GM18870 (cell line): Measurements from ENCODE around the gene ADARB2.

Source experiments
- ATAC-seq: cut with Tn5 transposase; IDR thresholded peaks from one replicate; pipeline ENCODE4 v1.9.1; 2021; ENCODE audit warnings: moderate library complexity; ENCODE audit not compliant: unreplicated experiment

ADARB2 gene

GRCh38 chr10:1509011-1509530 is 228.3 kb downstream of the ADARB2 start:
- ATAC-seq, result no peak

GRCh38 chr10:1508096-1508495 is 229.2 kb downstream of the ADARB2 start:
- no peak for ATAC-seq

GRCh38 chr10:1507436-1507835 is 229.9 kb downstream of the ADARB2 start:
- no peak for ATAC-seq

- ATAC-seq, result no peak
Observed at GRCh38 chr10:1504940-1505339, 232.4 kb downstream of the ADARB2 start.

- no peak for ATAC-seq
Observed at GRCh38 chr10:1504286-1504685, 233.0 kb downstream of the ADARB2 start.

GRCh38 chr10:1502451-1502850 is 234.9 kb downstream of the ADARB2 start:
- no peak for ATAC-seq

- ATAC-seq, result no peak
Observed at GRCh38 chr10:1499359-1499957, 237.9 kb downstream of the ADARB2 start.

GRCh38 chr10:1498746-1499358 is 238.5 kb downstream of the ADARB2 start:
- no peak for ATAC-seq

- no peak for ATAC-seq
Observed at GRCh38 chr10:1495915-1496517, 241.3 kb downstream of the ADARB2 start.

- ATAC-seq, result no peak
Observed at GRCh38 chr10:1492641-1493040, 244.7 kb downstream of the ADARB2 start.

GRCh38 chr10:1491901-1492300 is 245.4 kb downstream of the ADARB2 start:
- ATAC-seq, result no peak

GRCh38 chr10:1489801-1490200 is 247.5 kb downstream of the ADARB2 start:
- ATAC-seq, result no peak

GRCh38 chr10:1488970-1489548 is 248.3 kb downstream of the ADARB2 start:
- no peak for ATAC-seq

GRCh38 chr10:1486841-1487687 is 250.3 kb downstream of the ADARB2 start:
- no peak for ATAC-seq

- no peak for ATAC-seq
Observed at GRCh38 chr10:1485357-1485756, 252.0 kb downstream of the ADARB2 start.

- no peak for ATAC-seq
Observed at GRCh38 chr10:1483826-1484225, 253.5 kb downstream of the ADARB2 start.

- ATAC-seq, result no peak
Observed at GRCh38 chr10:1483246-1483645, 254.1 kb downstream of the ADARB2 start.

GRCh38 chr10:1477578-1477977 is 259.7 kb downstream of the ADARB2 start:
- no peak for ATAC-seq

GRCh38 chr10:1476455-1476803 is 260.9 kb downstream of the ADARB2 start:
- ATAC-seq, result no peak

GRCh38 chr10:1475771-1476454 is 261.4 kb downstream of the ADARB2 start:
- ATAC-seq, result no peak
